ENCODE results near the gene KSR2.

DNA sequence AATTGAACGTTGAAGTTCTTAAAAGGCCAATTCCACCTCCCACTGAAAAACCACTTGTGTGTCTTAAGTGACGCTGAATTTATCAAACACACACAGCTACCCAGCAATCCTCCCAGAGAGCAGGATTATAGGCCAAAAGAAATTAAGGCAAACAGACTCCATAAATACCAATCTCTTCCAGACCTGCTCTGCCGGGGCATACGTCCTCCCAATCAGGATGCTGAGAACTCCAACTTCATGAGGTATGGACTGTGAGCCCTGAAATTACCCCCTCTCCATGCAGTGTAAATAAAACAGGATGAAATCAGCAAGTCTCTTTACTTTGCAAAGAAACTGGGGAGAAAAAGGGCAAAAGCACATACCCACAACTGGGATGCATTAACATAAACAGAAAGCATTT is 265.2 kb downstream of the KSR2 start:
- TF ChIP-seq SUZ12 (IDR thresholded peaks at IDR 0.05; ENCODE audit: extremely low read depth, insufficient read depth, insufficient read length): no peak
- no peak for TF ChIP-seq ZNF274 (IDR thresholded peaks at IDR 0.05; ENCODE audit: low read depth, low read length)
- no peak for TF ChIP-seq YY1 (IDR thresholded peaks at IDR 0.05; ENCODE audit: insufficient read depth, insufficient read length)
